Skeletal muscle satellite cell (primary cell): ENCODE data around the gene PRPH2.
A peak's percentile ranks its signal among the peaks of the same experiment; 100 is the strongest.
"Not testable (repeated sequence)": the region's sequence is repeated elsewhere in the genome, so short reads cannot be mapped to it uniquely, and the experiment has no call there.

ENCODE experiments used
- H3K27me3 ChIP-seq: 2 replicates; pipeline ENCODE4 v1.7.0; 2013; ENCODE audit warnings: low read length; ENCODE audit not compliant: control insufficient read depth, insufficient read depth
- H3K36me3 ChIP-seq: 2 replicates; pipeline ENCODE4 v1.7.0; 2013; ENCODE audit warnings: mild to moderate bottlenecking, control low read depth, low read length; ENCODE audit not compliant: insufficient read depth
- H3K4me1 ChIP-seq: 2 replicates; pipeline ENCODE4 v1.7.0; 2013; ENCODE audit warnings: low read length; ENCODE audit not compliant: control insufficient read depth, insufficient read depth
- H3K4me2 ChIP-seq: 2 replicates; pipeline ENCODE4 v1.7.0; 2013; ENCODE audit warnings: mild to moderate bottlenecking, low read length
- H3K4me3 ChIP-seq: 2 replicates; pipeline ENCODE4 v1.7.0; 2013; ENCODE audit warnings: low read length
- H3K9ac ChIP-seq: 2 replicates; pipeline ENCODE4 v1.7.0; 2013; ENCODE audit warnings: mild to moderate bottlenecking, low read depth, low read length, moderate library complexity
- H3K9me3 ChIP-seq: replicated peaks from 2 replicates; pipeline ENCODE4 v1.7.0; 2013; ENCODE audit warnings: mild to moderate bottlenecking, control low read depth, low read length

The PRPH2 gene

DNA sequence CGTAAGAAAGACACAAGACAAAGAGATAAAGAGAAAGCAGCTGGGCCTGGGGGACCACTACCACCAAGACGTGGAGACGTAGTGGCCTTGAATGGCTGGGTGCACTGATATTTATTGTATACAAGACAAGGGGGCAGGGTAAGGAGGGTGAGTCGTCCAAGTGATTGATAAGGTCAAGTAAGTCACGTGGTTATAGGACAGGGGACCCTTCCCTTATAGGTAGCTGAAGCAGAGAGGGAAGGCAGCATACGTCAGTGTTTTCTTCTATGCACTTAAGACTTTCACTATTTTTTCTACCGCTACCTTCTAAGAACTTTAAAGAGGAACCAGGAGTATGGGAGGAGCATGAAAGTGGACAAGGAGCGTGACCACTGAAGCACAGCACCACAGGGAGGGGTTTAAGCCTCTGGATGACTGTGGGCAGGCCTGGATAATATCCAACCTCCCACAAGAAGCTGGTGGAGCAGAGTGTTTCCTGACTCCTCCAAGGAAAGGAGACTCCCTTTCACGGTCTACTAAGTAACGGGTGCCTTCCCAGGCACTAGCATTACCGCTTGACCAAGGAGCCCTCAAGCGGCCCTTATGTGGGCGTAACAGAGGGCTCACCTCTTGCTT, 11.6 kb upstream of the PRPH2 start:
- not testable (repeated sequence) for H3K9ac ChIP-seq, H3K9me3 ChIP-seq, H3K36me3 ChIP-seq, H3K27me3 ChIP-seq, H3K4me2 ChIP-seq, H3K4me1 ChIP-seq, H3K4me3 ChIP-seq

- no peaks in the 10 kb centered on the region for H3K27me3 ChIP-seq
- no peaks in the 10 kb centered on the region for H3K36me3 ChIP-seq
- no peaks in the 10 kb centered on the region for H3K9me3 ChIP-seq
- H3K4me2 ChIP-seq = no peak overlapping the region
- no peak overlapping the region for H3K9ac ChIP-seq
- H3K4me3 ChIP-seq = no peak overlapping the region
- H3K4me1 ChIP-seq = peaks cover 16% of the 10 kb centered on the region
Observed at GRCh38 chr6:42729731-42730130, 7.3 kb upstream of the PRPH2 start.

GRCh38 chr6:42727627-42728026, 5.2 kb upstream of the PRPH2 start:
- H3K36me3 ChIP-seq = no peaks in the 10 kb centered on the region
- H3K4me3 ChIP-seq = peak overlapping the region; percentile 56
- H3K9me3 ChIP-seq = no peaks in the 10 kb centered on the region
- no peaks in the 10 kb centered on the region for H3K27me3 ChIP-seq
- H3K4me1 ChIP-seq = peaks cover 16% of the 10 kb centered on the region
- peak overlapping the region; percentile 61 for H3K9ac ChIP-seq
- peak overlapping the region; percentile 76 for H3K4me2 ChIP-seq

GRCh38 chr6:42727087-42727611, 4.8 kb upstream of the PRPH2 start:
- no peaks in the 10 kb centered on the region for H3K27me3 ChIP-seq
- peak overlapping the region; percentile 61 for H3K9ac ChIP-seq
- peaks cover 16% of the 10 kb centered on the region for H3K4me1 ChIP-seq
- peak overlapping the region; percentile 56 for H3K4me3 ChIP-seq
- H3K4me2 ChIP-seq = peak overlapping the region; percentile 76
- H3K36me3 ChIP-seq = no peaks in the 10 kb centered on the region
- no peaks in the 10 kb centered on the region for H3K9me3 ChIP-seq

- no peaks in the 10 kb centered on the region for H3K36me3 ChIP-seq
- H3K4me2 ChIP-seq = peak overlapping the region; percentile 76
- H3K4me3 ChIP-seq = peak overlapping the region; percentile 56
- peak overlapping the region; percentile 61 for H3K9ac ChIP-seq
- no peaks in the 10 kb centered on the region for H3K9me3 ChIP-seq
- H3K27me3 ChIP-seq = no peaks in the 10 kb centered on the region
- peaks cover 16% of the 10 kb centered on the region for H3K4me1 ChIP-seq
Observed at GRCh38 chr6:42726485-42727086, 4.2 kb upstream of the PRPH2 start.

DNA sequence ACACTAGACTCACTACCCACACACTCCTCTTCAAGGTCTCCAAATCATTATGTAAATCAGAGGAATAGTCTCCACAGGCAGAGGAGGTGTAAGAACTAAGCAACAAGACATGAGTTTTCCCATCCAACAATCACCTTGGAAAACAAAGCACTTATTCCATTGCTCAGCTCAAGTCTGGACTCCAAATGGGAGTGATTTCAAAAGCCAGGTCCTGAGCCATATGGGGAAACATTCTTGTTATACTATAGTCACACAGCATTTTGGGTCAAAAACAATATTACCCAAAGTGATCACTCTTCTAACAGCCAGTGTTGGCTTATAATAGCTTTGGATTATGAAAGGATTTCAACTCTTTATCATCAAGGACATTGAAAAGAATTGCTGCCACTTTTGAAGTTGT, 3.6 kb upstream of the PRPH2 start:
- Histone ChIP-seq H3K9ac (peak overlapping the region; percentile 61), H3K4me1 (peaks cover 17% of the 10 kb centered on the region), H3K4me2 (peak overlapping the region; percentile 76), H3K36me3 (no peaks in the 10 kb centered on the region), H3K27me3 (no peaks in the 10 kb centered on the region), H3K4me3 (peak overlapping the region; percentile 56), H3K9me3 (no peaks in the 10 kb centered on the region)

DNA sequence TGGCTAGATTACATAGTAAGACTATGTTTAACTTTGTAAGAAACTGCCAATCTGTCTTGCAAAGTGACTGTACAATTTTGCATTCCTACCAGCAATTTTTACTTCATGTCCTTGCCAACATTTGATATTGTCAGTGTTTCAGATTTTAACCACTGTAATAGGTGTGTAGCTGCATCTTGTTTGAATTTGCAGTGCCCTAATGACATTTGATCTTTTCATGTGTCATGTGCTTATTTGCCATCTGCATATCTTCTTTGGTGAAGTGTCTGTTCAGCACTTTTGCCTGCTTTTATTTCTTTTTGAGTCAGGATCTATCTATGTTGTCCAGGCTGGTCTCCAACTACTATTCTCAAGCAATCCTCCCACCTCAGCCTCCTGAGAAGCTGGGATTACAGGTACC, 2.4 kb upstream of the PRPH2 start:
- Histone ChIP-seq H3K4me2 (no peak overlapping the region), H3K4me3 (no peak overlapping the region), H3K9ac (no peak overlapping the region), H3K27me3 (no peaks in the 10 kb centered on the region), H3K4me1 (peaks cover 25% of the 10 kb centered on the region), H3K36me3 (no peaks in the 10 kb centered on the region), H3K9me3 (no peaks in the 10 kb centered on the region)

GRCh38 chr6:42720739-42721138, 1.7 kb downstream of the PRPH2 start:
- Histone ChIP-seq H3K9me3 (no peaks in the 10 kb centered on the region), H3K27me3 (no peaks in the 10 kb centered on the region), H3K4me2 (no peak overlapping the region), H3K36me3 (no peaks in the 10 kb centered on the region), H3K9ac (no peak overlapping the region), H3K4me1 (peaks cover 9% of the 10 kb centered on the region), H3K4me3 (no peak overlapping the region)

- H3K4me3 ChIP-seq = no peak overlapping the region
Observed at GRCh38 chr6:42715871-42716270, 6.5 kb downstream of the PRPH2 start.

GRCh38 chr6:42714098-42714761, 8.2 kb downstream of the PRPH2 start:
- Histone ChIP-seq H3K9me3 (no peaks in the 10 kb centered on the region), H3K27me3 (no peaks in the 10 kb centered on the region), H3K36me3 (no peaks in the 10 kb centered on the region), H3K4me1 (peaks cover 8% of the 10 kb centered on the region), H3K4me3 (no peak overlapping the region), H3K4me2 (peak overlapping the region; percentile 0), H3K9ac (no peak overlapping the region)

More at GRCh38 chr6:42715871-42716270, 6.5 kb downstream of the PRPH2 start:
- no peaks in the 10 kb centered on the region for H3K36me3 ChIP-seq
- H3K4me1 ChIP-seq = peaks cover 14% of the 10 kb centered on the region
- no peaks in the 10 kb centered on the region for H3K27me3 ChIP-seq
- H3K4me2 ChIP-seq = no peak overlapping the region
- no peak overlapping the region for H3K9ac ChIP-seq
- no peaks in the 10 kb centered on the region for H3K9me3 ChIP-seq

GRCh38 chr6:42711930-42712329, 10.5 kb downstream of the PRPH2 start:
- H3K4me3 ChIP-seq = no peak overlapping the region
- peaks cover 8% of the 10 kb centered on the region for H3K4me1 ChIP-seq
- H3K4me2 ChIP-seq = no peak overlapping the region
- H3K36me3 ChIP-seq = no peaks in the 10 kb centered on the region
- H3K9me3 ChIP-seq = no peaks in the 10 kb centered on the region
- H3K9ac ChIP-seq = no peak overlapping the region
- no peaks in the 10 kb centered on the region for H3K27me3 ChIP-seq
